Endothelial cell (in vitro differentiated cells): ENCODE results near the gene MMP7. TPM values are rescaled to one million over a fixed set of nuclear protein-coding genes. Genes with fewer than 3 reads are reported as not detected.

ENCODE experiments used
- DNase-seq: peaks from one replicate; pipeline ENCODE4 v3.0.0; 2021; ENCODE audit warnings: low spot score
- H3K27ac Mint-ChIP-seq: one replicate; pipeline ENCODE4 v1.8.0; 2021; ENCODE audit warnings: mixed read lengths, inconsistent platforms; ENCODE audit not compliant: unreplicated experiment
- H3K27me3 Mint-ChIP-seq: one replicate; pipeline ENCODE4 v1.8.0; 2021; ENCODE audit warnings: mild to moderate bottlenecking, moderate library complexity, mixed read lengths, inconsistent platforms; ENCODE audit not compliant: unreplicated experiment
- H3K36me3 Mint-ChIP-seq: one replicate; pipeline ENCODE4 v1.8.0; 2021; ENCODE audit warnings: mild to moderate bottlenecking, low read depth, mixed read lengths, inconsistent platforms; ENCODE audit not compliant: unreplicated experiment
- H3K4me1 Mint-ChIP-seq: one replicate; pipeline ENCODE4 v1.8.0; 2021; ENCODE audit warnings: mild to moderate bottlenecking, mixed read lengths, inconsistent platforms; ENCODE audit not compliant: unreplicated experiment
- H3K4me3 Mint-ChIP-seq: one replicate; pipeline ENCODE4 v1.8.0; 2021; ENCODE audit warnings: mild to moderate bottlenecking, mixed read lengths, inconsistent platforms; ENCODE audit not compliant: unreplicated experiment
- H3K9me3 Mint-ChIP-seq: one replicate; pipeline ENCODE4 v1.8.0; 2021; ENCODE audit warnings: mixed read lengths, inconsistent platforms; ENCODE audit not compliant: unreplicated experiment
- total RNA-seq: library from RNA; stranded (reverse); fragmentation: NEBNext Ultra II Directional; extraction: Animal tissue kit (Norgen Biotek cat#: 25700); gene quantifications from one replicate; pipeline ENCODE4 v1.2.1, GENCODE V29; 2021; ENCODE audit not compliant: unreplicated experiment
- TF ChIP-seq, protein P1 (sequence below): fragments of 200-600 bp; sonication (generic); IDR thresholded peaks from one replicate; pipeline ENCODE4 v1.5.0; 2021; ENCODE audit warnings: antibody characterized with exemption; ENCODE audit not compliant: unreplicated experiment

The MMP7 gene
- total RNA-seq, 1 donor from 2014 or later = not detected

DNA sequence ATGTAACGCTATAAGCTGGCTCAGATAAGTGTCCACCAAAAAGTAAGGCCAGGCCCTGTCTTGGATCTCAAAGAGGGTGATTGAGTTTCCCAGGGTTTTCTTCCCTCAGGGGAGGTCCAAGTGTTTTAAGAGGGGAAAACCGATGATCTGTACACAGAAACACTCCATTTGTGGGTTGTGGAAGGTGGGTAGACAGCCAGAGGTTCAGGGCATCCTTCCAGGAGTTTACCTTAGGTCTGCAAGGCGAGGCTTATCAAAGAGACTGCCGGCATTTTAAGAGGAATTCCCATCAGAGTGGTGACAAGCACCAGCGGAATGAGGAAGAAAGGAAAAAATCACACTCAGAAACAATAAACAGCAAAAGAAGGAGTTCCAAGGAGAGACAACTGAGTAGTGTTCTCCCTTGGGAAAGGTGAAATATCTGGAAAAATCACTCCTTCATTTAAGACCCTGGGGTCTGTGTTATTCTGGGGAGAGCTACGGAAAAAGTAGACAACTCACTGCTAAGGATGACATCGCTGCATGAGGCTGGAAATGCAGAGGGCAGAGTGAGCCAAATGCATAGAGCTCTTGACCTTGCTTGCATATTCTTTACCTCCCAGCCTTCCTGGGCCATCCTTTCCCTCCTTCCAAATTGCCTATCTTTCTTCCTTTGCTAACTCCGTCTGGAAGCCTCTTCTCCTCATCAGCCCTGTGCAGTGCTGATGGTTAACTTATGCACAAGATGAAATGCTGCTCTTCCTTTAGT, 22.1 kb upstream of the MMP7 start:
- Mint-ChIP-seq H3K4me1 (peaks cover 7% of the 10 kb centered on the region), H3K27me3 (no peaks in the 10 kb centered on the region), H3K36me3 (no peaks in the 10 kb centered on the region), H3K27ac (no peak overlapping the region), H3K4me3 (no peak overlapping the region), H3K9me3 (no peaks in the 10 kb centered on the region)
- DNase-seq = no peak
- TF ChIP-seq, protein P1, sequence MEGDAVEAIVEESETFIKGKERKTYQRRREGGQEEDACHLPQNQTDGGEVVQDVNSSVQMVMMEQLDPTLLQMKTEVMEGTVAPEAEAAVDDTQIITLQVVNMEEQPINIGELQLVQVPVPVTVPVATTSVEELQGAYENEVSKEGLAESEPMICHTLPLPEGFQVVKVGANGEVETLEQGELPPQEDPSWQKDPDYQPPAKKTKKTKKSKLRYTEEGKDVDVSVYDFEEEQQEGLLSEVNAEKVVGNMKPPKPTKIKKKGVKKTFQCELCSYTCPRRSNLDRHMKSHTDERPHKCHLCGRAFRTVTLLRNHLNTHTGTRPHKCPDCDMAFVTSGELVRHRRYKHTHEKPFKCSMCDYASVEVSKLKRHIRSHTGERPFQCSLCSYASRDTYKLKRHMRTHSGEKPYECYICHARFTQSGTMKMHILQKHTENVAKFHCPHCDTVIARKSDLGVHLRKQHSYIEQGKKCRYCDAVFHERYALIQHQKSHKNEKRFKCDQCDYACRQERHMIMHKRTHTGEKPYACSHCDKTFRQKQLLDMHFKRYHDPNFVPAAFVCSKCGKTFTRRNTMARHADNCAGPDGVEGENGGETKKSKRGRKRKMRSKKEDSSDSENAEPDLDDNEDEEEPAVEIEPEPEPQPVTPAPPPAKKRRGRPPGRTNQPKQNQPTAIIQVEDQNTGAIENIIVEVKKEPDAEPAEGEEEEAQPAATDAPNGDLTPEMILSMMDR = no peak

DNA sequence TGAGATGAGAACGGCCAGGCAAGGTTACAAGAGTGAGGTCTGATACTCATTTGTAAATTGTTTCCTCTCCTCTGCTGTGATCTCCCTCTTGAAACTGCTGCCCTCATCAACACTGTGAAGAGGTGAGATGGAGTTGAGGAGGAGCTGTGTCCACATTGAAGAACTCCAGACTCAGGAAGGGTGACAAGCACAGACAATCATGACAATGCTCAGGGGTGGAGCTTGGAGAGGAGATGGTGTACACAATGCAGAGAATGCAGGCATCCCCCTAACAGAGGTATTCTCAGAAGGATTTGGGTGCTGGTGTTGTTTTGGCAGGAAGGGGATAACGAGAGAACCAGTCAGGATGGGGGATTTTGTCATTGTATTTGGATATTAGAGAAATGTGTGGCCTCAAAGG, 21.5 kb upstream of the MMP7 start:
- DNase-seq = no peak
- H3K4me1 Mint-ChIP-seq = peaks cover 7% of the 10 kb centered on the region
- TF ChIP-seq, protein P1 = no peak
- H3K27me3 Mint-ChIP-seq = no peaks in the 10 kb centered on the region
- no peak overlapping the region for H3K27ac Mint-ChIP-seq
- H3K36me3 Mint-ChIP-seq = no peaks in the 10 kb centered on the region
- no peaks in the 10 kb centered on the region for H3K9me3 Mint-ChIP-seq
- H3K4me3 Mint-ChIP-seq = no peak overlapping the region

DNA sequence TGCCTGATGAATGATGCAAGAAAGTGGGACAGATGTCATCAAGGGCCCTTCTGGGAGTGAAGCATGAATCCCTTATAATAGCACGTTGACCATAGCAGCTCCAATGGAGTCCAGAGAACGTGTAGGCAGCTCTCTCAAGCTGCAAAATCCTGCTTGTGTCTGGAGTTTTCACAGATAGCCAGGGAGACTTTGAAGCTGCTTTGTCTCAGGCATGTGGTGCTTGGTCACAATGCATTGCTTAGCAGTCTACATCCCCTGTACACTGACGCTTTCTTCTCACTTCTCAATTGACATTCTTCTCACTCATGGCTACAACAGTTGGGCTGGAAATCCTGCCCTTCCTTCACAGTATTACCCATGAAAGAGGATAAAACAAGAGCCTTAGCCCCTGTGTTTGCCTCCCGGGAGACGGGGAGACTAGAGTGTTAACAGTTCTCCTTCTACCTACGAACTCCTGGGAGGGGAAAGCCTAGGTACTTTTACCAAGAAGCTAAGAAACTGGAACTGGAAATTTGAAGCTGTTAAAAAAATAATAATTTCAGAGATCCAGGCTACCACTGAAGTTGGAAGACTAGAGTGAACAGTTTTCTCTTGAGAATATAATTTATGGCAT, 20.7 kb upstream of the MMP7 start:
- TF ChIP-seq, protein P1 = no peak
- H3K4me1 Mint-ChIP-seq = peaks cover 7% of the 10 kb centered on the region
- H3K27me3 Mint-ChIP-seq = no peaks in the 10 kb centered on the region
- H3K36me3 Mint-ChIP-seq = no peaks in the 10 kb centered on the region
- no peak overlapping the region for H3K4me3 Mint-ChIP-seq
- no peak overlapping the region for H3K27ac Mint-ChIP-seq
- H3K9me3 Mint-ChIP-seq = no peaks in the 10 kb centered on the region
- no peak for DNase-seq

DNA sequence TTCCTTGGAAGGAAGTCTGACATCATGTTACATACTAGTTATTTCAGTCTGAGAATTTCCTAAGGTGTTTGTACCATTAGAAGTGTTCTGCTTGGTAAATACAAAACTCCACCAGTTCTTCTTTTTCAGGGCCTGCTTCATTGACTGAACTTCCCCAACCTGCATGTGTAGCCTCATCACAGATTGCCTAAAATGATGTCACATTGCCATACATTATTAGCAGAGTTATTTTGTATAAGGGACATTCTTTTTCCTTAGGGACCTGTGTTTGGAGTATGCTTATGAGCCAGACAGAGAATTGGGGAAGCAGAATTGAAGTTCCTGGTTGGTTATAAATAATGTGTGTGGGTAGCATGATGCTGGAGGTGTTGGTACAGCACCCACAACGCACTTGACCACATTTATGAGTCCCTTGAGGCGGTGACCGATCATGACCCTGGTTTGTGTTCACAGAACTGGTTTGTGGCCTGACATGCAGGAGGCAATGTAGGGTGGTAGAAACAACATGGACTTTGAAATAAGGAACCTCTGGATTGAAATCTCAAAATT, 16.4 kb upstream of the MMP7 start:
- no peak for DNase-seq
- TF ChIP-seq, protein P1 = no peak
- Mint-ChIP-seq H3K9me3 (no peaks in the 10 kb centered on the region), H3K27ac (no peak overlapping the region), H3K36me3 (no peaks in the 10 kb centered on the region), H3K27me3 (no peaks in the 10 kb centered on the region), H3K4me3 (no peak overlapping the region), H3K4me1 (peaks cover 4% of the 10 kb centered on the region)

DNA sequence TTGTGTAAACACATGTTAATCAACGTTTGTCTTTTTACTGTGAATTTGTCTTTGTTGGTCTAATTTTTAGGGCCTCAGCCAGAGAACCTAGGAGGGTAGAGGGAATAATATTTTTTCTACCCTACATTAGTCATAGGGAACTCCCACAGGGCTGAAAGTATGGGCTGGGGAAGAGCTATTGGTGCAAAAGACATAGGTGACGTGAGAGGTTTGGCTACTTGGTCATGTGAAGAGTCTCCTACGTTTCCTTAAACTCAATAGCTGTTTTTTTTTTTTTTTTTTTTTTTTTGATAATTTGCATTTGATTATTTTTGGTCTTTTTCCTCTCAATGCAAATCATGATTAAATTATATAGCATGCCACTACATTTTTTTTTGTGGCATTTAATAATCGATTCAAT, 15.9 kb upstream of the MMP7 start:
- no peaks in the 10 kb centered on the region for H3K9me3 Mint-ChIP-seq
- no peak for DNase-seq
- no peak overlapping the region for H3K27ac Mint-ChIP-seq
- no peaks in the 10 kb centered on the region for H3K27me3 Mint-ChIP-seq
- TF ChIP-seq, protein P1 = no peak
- H3K4me3 Mint-ChIP-seq = no peak overlapping the region
- no peaks in the 10 kb centered on the region for H3K36me3 Mint-ChIP-seq
- H3K4me1 Mint-ChIP-seq = no peaks in the 10 kb centered on the region
